Measurements from ENCODE around the gene DPP6.

The DPP6 gene

GRCh38 chr7:154568346-154568745 lies 516.1 kb downstream of the DPP6 start:
- no peaks in the 10 kb centered on the region for H3K79me2 ChIP-seq
- H3K4me1 ChIP-seq, result peaks cover 7% of the 10 kb centered on the region
- no peak overlapping the region for H3K27ac ChIP-seq
- H3K36me3 ChIP-seq (ENCODE audit: control insufficient read depth, insufficient read depth, low read length), result no peaks in the 10 kb centered on the region
- peak overlapping the region; percentile 12 for H2AFZ ChIP-seq
- no peaks in the 10 kb centered on the region for H3K9me3 ChIP-seq (ENCODE audit: control insufficient read depth, low read length)
- TF ChIP-seq, protein P1, sequence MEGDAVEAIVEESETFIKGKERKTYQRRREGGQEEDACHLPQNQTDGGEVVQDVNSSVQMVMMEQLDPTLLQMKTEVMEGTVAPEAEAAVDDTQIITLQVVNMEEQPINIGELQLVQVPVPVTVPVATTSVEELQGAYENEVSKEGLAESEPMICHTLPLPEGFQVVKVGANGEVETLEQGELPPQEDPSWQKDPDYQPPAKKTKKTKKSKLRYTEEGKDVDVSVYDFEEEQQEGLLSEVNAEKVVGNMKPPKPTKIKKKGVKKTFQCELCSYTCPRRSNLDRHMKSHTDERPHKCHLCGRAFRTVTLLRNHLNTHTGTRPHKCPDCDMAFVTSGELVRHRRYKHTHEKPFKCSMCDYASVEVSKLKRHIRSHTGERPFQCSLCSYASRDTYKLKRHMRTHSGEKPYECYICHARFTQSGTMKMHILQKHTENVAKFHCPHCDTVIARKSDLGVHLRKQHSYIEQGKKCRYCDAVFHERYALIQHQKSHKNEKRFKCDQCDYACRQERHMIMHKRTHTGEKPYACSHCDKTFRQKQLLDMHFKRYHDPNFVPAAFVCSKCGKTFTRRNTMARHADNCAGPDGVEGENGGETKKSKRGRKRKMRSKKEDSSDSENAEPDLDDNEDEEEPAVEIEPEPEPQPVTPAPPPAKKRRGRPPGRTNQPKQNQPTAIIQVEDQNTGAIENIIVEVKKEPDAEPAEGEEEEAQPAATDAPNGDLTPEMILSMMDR (IDR thresholded peaks at IDR 0.05), result no peak
- no peak overlapping the region for H3K4me2 ChIP-seq (ENCODE audit: low read length)
- no peak overlapping the region for H3K9ac ChIP-seq
- H3K27me3 ChIP-seq (ENCODE audit: control insufficient read depth, insufficient read depth, low read length), result no peaks in the 10 kb centered on the region
- H3K4me3 ChIP-seq (ENCODE audit: low read depth, low read length), result no peak overlapping the region

GRCh38 chr7:154569916-154570315 lies 517.7 kb downstream of the DPP6 start:
- H3K36me3 ChIP-seq (ENCODE audit: control insufficient read depth, insufficient read depth, low read length), result no peaks in the 10 kb centered on the region
- H3K27ac ChIP-seq, result no peak overlapping the region
- H3K4me3 ChIP-seq (ENCODE audit: low read depth, low read length), result no peak overlapping the region
- peaks cover 7% of the 10 kb centered on the region for H3K4me1 ChIP-seq
- no peaks in the 10 kb centered on the region for H3K27me3 ChIP-seq (ENCODE audit: control insufficient read depth, insufficient read depth, low read length)
- TF ChIP-seq, protein P1 (IDR thresholded peaks at IDR 0.05), result no peak
- H2AFZ ChIP-seq, result no peak overlapping the region
- H3K9me3 ChIP-seq (ENCODE audit: control insufficient read depth, low read length), result no peaks in the 10 kb centered on the region
- H3K4me2 ChIP-seq (ENCODE audit: low read length), result no peak overlapping the region
- no peaks in the 10 kb centered on the region for H3K79me2 ChIP-seq
- no peak overlapping the region for H3K9ac ChIP-seq

DNA sequence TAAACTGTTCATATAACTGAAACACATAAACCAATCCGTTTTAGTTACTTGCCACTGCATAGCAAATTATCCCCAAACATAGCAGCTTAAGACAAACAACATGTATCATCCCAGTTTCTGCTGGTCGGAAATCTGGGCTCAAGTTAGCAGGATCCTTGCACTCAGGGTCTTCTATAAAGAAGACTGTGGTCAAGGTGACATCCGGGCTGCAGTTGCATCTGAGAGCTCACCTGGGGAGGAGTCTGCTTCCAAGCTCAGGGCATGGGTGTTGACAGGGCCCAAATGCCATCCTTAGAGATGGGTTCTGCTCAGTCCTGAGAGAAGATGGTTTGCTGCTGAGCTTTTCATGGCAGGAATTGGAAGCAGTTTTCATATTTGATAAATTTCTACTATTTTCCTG lies 519.6 kb downstream of the DPP6 start:
- H3K9ac ChIP-seq, result no peak overlapping the region
- H3K79me2 ChIP-seq, result no peaks in the 10 kb centered on the region
- H3K27ac ChIP-seq, result no peak overlapping the region
- H3K9me3 ChIP-seq (ENCODE audit: control insufficient read depth, low read length), result no peaks in the 10 kb centered on the region
- H3K4me1 ChIP-seq, result peaks cover 7% of the 10 kb centered on the region
- TF ChIP-seq, protein P1 (IDR thresholded peaks at IDR 0.05), result no peak
- H3K4me3 ChIP-seq (ENCODE audit: low read depth, low read length), result no peak overlapping the region
- H2AFZ ChIP-seq, result no peak overlapping the region
- no peaks in the 10 kb centered on the region for H3K36me3 ChIP-seq (ENCODE audit: control insufficient read depth, insufficient read depth, low read length)
- no peak overlapping the region for H3K4me2 ChIP-seq (ENCODE audit: low read length)
- H3K27me3 ChIP-seq (ENCODE audit: control insufficient read depth, insufficient read depth, low read length), result no peaks in the 10 kb centered on the region

- TF ChIP-seq, protein P1 (IDR thresholded peaks at IDR 0.05), result no peak
- no peak overlapping the region for H2AFZ ChIP-seq
These were observed 522.0 kb downstream of the DPP6 start for GRCh38 chr7:154574235-154574634.

GRCh38 chr7:154575497-154575896 lies 523.3 kb downstream of the DPP6 start:
- Histone ChIP-seq H3K9ac (no peak overlapping the region), H3K4me2 (ENCODE audit: low read length) (no peak overlapping the region), H3K36me3 (ENCODE audit: control insufficient read depth, insufficient read depth, low read length) (no peaks in the 10 kb centered on the region), H3K4me1 (no peaks in the 10 kb centered on the region), H2AFZ (no peak overlapping the region), H3K79me2 (no peaks in the 10 kb centered on the region), H3K4me3 (ENCODE audit: low read depth, low read length) (no peak overlapping the region), H3K9me3 (ENCODE audit: control insufficient read depth, low read length) (no peaks in the 10 kb centered on the region), H3K27me3 (ENCODE audit: control insufficient read depth, insufficient read depth, low read length) (no peaks in the 10 kb centered on the region), H3K27ac (no peak overlapping the region)
- TF ChIP-seq, protein P1 (IDR thresholded peaks at IDR 0.05), result no peak

More at GRCh38 chr7:154574235-154574634, 522.0 kb downstream of the DPP6 start:
- Histone ChIP-seq H3K27ac (no peak overlapping the region), H3K9ac (no peak overlapping the region), H3K9me3 (ENCODE audit: control insufficient read depth, low read length) (no peaks in the 10 kb centered on the region), H3K4me2 (ENCODE audit: low read length) (no peak overlapping the region), H3K36me3 (ENCODE audit: control insufficient read depth, insufficient read depth, low read length) (no peaks in the 10 kb centered on the region), H3K4me1 (no peaks in the 10 kb centered on the region), H3K27me3 (ENCODE audit: control insufficient read depth, insufficient read depth, low read length) (no peaks in the 10 kb centered on the region), H3K79me2 (no peaks in the 10 kb centered on the region), H3K4me3 (ENCODE audit: low read depth, low read length) (no peak overlapping the region)
